SK-N-SH (cell line): ENCODE results near the gene CDO1. TPM values are rescaled to one million over a fixed set of nuclear protein-coding genes. Genes with fewer than 3 reads are reported as not detected.

ENCODE experiments used
- CTCF ChIA-PET: fragments of 300-600, 350-600 bp; formaldehyde crosslinking; extraction: SDS; loops from one replicate; lab custom pipeline; 2021; lab: Yijun Ruan, JAX
- POLR2A ChIA-PET: fragments of 350-600 bp; sonication (Branson Sonifier 250); formaldehyde crosslinking; extraction: SDS; loops from one replicate; lab custom pipeline; 2020; ENCODE audit warnings: antibody characterized with exemption, inconsistent platforms; lab: Yijun Ruan, JAX
- DNase-seq: peaks from one replicate; pipeline ENCODE4 v3.0.0; 2012
- H2AFZ ChIP-seq: fragments of 200-600 bp; sonication (generic); 2 replicates; pipeline ENCODE4 v1.8.1; 2016; ENCODE audit warnings: antibody characterized with exemption, mild to moderate bottlenecking, low read depth
- H3F3A ChIP-seq: fragments of 200-600 bp; sonication (generic); replicated peaks from 2 replicates; pipeline ENCODE3; 2016; ENCODE audit warnings: antibody characterized with exemption, mild to moderate bottlenecking; ENCODE audit not compliant: insufficient read depth
- H3K27ac ChIP-seq, 2 experiments: fragments of 200-500 bp in 1 of 2; fragments of 200-600 bp in 1 of 2; sonication (Bioruptor generic) in 1 of 2; sonication (generic), shearing (Covaris generic) in 1 of 2; 2 replicates each; pipeline versions ENCODE4 v1.5.1 to v1.6.1; 2014 to 2016; ENCODE audit warnings: low read depth in 2 of 2, inconsistent platforms in 1 of 2, low read length in 1 of 2, mild to moderate bottlenecking in 1 of 2, mixed read lengths in 1 of 2
- H3K27me3 ChIP-seq: fragments of 200-600 bp; sonication (generic), shearing (Covaris generic); 2 replicates; pipeline ENCODE4 v1.6.1; 2016; ENCODE audit warnings: mixed run types; ENCODE audit not compliant: insufficient read depth
- H3K36me3 ChIP-seq, 2 experiments: fragments of 200-500 bp in 1 of 2; fragments of 200-600 bp in 1 of 2; sonication (Bioruptor generic) in 1 of 2; sonication (generic) in 1 of 2; replicated peaks in 1 of 2; 2 replicates each; pipeline versions ENCODE3 to v1.5.1; 2014 to 2016; ENCODE audit warnings: low read length in 1 of 2, mild to moderate bottlenecking in 1 of 2; ENCODE audit not compliant: insufficient read depth in 2 of 2, control insufficient read depth in 1 of 2
- H3K4me1 ChIP-seq, 2 experiments: fragments of 200-500 bp in 1 of 2; fragments of 200-600 bp in 1 of 2; sonication (Bioruptor generic) in 1 of 2; sonication (generic), shearing (Covaris generic) in 1 of 2; 2 replicates each; pipeline versions ENCODE4 v1.5.1 to v1.6.1; 2014 to 2016; ENCODE audit warnings: low read depth in 1 of 2, low read length in 1 of 2, mixed run types in 1 of 2; ENCODE audit not compliant: insufficient read depth in 2 of 2, control insufficient read depth in 1 of 2
- H3K4me2 ChIP-seq: fragments of 200-600 bp; sonication (generic), shearing (Covaris generic); 2 replicates; pipeline ENCODE4 v1.6.1; 2017; ENCODE audit warnings: mixed run types
- H3K4me3 ChIP-seq, 2 experiments: fragments of 200-500 bp in 1 of 2; fragments of 200-600 bp in 1 of 2; sonication (Bioruptor generic) in 1 of 2; sonication (generic), shearing (Covaris generic) in 1 of 2; 2 replicates each; pipeline versions ENCODE4 v1.5.1 to v1.8.1; 2014 to 2016; ENCODE audit warnings: low read depth in 2 of 2, inconsistent platforms in 1 of 2, low read length in 1 of 2, mild to moderate bottlenecking in 1 of 2, mixed read lengths in 1 of 2, moderate library complexity in 1 of 2
- H3K79me2 ChIP-seq: fragments of 200-600 bp; sonication (generic); 2 replicates; pipeline ENCODE4 v1.8.1; 2017; ENCODE audit warnings: mild to moderate bottlenecking; ENCODE audit not compliant: insufficient read depth
- H3K9ac ChIP-seq: fragments of 200-600 bp; sonication (generic); 2 replicates; pipeline ENCODE4 v1.6.1; 2017; ENCODE audit warnings: mixed run types
- H3K9me2 ChIP-seq: fragments of 200-600 bp; sonication (generic); 2 replicates; pipeline ENCODE4 v1.6.1; 2017; ENCODE audit warnings: mixed run types
- H3K9me3 ChIP-seq: fragments of 200-600 bp; sonication (generic); 2 replicates; pipeline ENCODE4 v1.6.1; 2017; ENCODE audit warnings: mixed run types, mild to moderate bottlenecking, moderate library complexity
- H4K20me1 ChIP-seq: fragments of 200-600 bp; sonication (generic); 2 replicates; pipeline ENCODE4 v1.6.1; 2017; ENCODE audit warnings: mild to moderate bottlenecking, mixed run types; ENCODE audit not compliant: insufficient read depth
- CTCF ChIP-seq: fragments of 200-600 bp; sonication (generic); IDR thresholded peaks from 2 replicates; pipeline ENCODE4 v1.6.1; 2017; ENCODE audit warnings: antibody characterized with exemption, mild to moderate bottlenecking, moderate library complexity
- EZH2phosphoT487 ChIP-seq: fragments of 200-600 bp; sonication (generic); IDR thresholded peaks from 2 replicates; pipeline ENCODE4 v1.6.1; 2017; ENCODE audit warnings: low read depth, mixed run types, mild to moderate bottlenecking, antibody characterized with exemption, moderate library complexity, borderline replicate concordance
- GATA2 ChIP-seq: sonication (generic); formaldehyde crosslinking; IDR thresholded peaks from 2 replicates; pipeline ENCODE4 v1.5.0; 2020; ENCODE audit warnings: mild to moderate bottlenecking, missing genetic modification reagents
- JUND ChIP-seq: IDR thresholded peaks from 2 replicates; pipeline ENCODE4 v1.4.0; 2012
- NFIC ChIP-seq: IDR thresholded peaks from 2 replicates; pipeline ENCODE4 v1.4.0; 2012; ENCODE audit warnings: borderline replicate concordance
- POLR2AphosphoS5 ChIP-seq: IDR thresholded peaks from 2 replicates; pipeline ENCODE4 v1.6.1; 2012; ENCODE audit warnings: low read depth, low read length
- RAD21 ChIP-seq: IDR thresholded peaks from 2 replicates; pipeline ENCODE4 v1.6.1; 2012; ENCODE audit warnings: mild to moderate bottlenecking, low read length
- RCOR1 ChIP-seq: fragments of 150-350 bp; IDR thresholded peaks from 2 replicates; pipeline ENCODE4 v1.6.1; 2017; ENCODE audit warnings: antibody characterized with exemption, low read length
- RXRA ChIP-seq: IDR thresholded peaks from 2 replicates; pipeline ENCODE4 v1.4.0; 2012; ENCODE audit warnings: low read depth, mild to moderate bottlenecking, borderline replicate concordance
- TEAD4 ChIP-seq: IDR thresholded peaks from 2 replicates; pipeline ENCODE4 v1.4.0; 2012; ENCODE audit warnings: mild to moderate bottlenecking, borderline replicate concordance; ENCODE audit not compliant: insufficient read depth
- ZBTB33 ChIP-seq: IDR thresholded peaks from 2 replicates; pipeline ENCODE4 v1.4.0; 2012; ENCODE audit warnings: low read depth, borderline replicate concordance
- WGBS: methylation state at CpG from one replicate; pipeline ENCODE4 v1.1.6; 2017; ENCODE audit warnings: low lambda C conversion rate; 5-methylcytosine and 5-hydroxymethylcytosine counted together
- polyA plus RNA-seq, 3 experiments: library from polyadenylated mRNA; depleted of rRNA; stranded (reverse); fragments of >200 nt; gene quantifications; 2 replicates each; pipeline ENCODE4 v1.2.3, GENCODE V29; 2012

CDO1 gene
- polyA plus RNA-seq, 1 of the 3 experiments (the other 2 are of a cell fraction): 3.1 TPM

- ChIA-PET CTCF (no interaction called here), POLR2A (no interaction called here)
- H3K9ac ChIP-seq: no peak overlapping the region
- no peak for DNase-seq
- no peak overlapping the region for H3K4me2 ChIP-seq
- no peaks in the 10 kb centered on the region for H4K20me1 ChIP-seq
- no peak overlapping the region for H3K4me3 ChIP-seq
- H3K79me2 ChIP-seq: no peaks in the 10 kb centered on the region
- no peaks in the 10 kb centered on the region for H3K36me3 ChIP-seq
- H2AFZ ChIP-seq: no peak overlapping the region
- H3K27me3 ChIP-seq: no peaks in the 10 kb centered on the region
- no peaks in the 10 kb centered on the region; a peak in 2 of 4 replicates for H3K4me1 ChIP-seq
- no peak overlapping the region for H3K27ac ChIP-seq
- TF ChIP-seq RAD21 (no peak), RXRA (no peak), JUND (no peak), NFIC (no peak), ZBTB33 (no peak), RCOR1 (no peak), GATA2 (no peak), CTCF (no peak)
- no peaks in the 10 kb centered on the region for H3K9me3 ChIP-seq
- no peaks in the 10 kb centered on the region for H3K9me2 ChIP-seq
- WGBS: 85% methylated on average over 2 of the region's 2 CpGs
- H3F3A ChIP-seq: peaks cover 18% of the 10 kb centered on the region
Observed at GRCh38 chr5:115807654-115808052, 8.8 kb downstream of the CDO1 start.

- CTCF ChIA-PET: no interaction called here
Observed at GRCh38 chr5:115806986-115807653, 9.3 kb downstream of the CDO1 start.

More at GRCh38 chr5:115806986-115807653, 9.3 kb downstream of the CDO1 start:
- POLR2A ChIA-PET: no interaction called here
- H3K79me2 ChIP-seq: no peaks in the 10 kb centered on the region
- H3K4me3 ChIP-seq: no peak overlapping the region
- WGBS: 90% methylated on average over 2 of the region's 2 CpGs
- H3K27me3 ChIP-seq: no peaks in the 10 kb centered on the region
- H3K4me2 ChIP-seq: no peak overlapping the region
- no peak overlapping the region for H3K27ac ChIP-seq
- H3K9me2 ChIP-seq: no peaks in the 10 kb centered on the region
- H3K4me1 ChIP-seq: no peaks in the 10 kb centered on the region; a peak in 3 of 4 replicates
- no peak for TF ChIP-seq GATA2
- no peak for TF ChIP-seq POLR2AphosphoS5
- no peak for TF ChIP-seq TEAD4
- no peak for TF ChIP-seq EZH2phosphoT487
- TF ChIP-seq, all 33 proteins: peak for 0
- DNase-seq: no peak
- H3K36me3 ChIP-seq: no peaks in the 10 kb centered on the region
- H2AFZ ChIP-seq: no peak overlapping the region
- H4K20me1 ChIP-seq: no peaks in the 10 kb centered on the region
- no peak overlapping the region for H3K9ac ChIP-seq
- H3K9me3 ChIP-seq: no peaks in the 10 kb centered on the region
- peaks cover 18% of the 10 kb centered on the region for H3F3A ChIP-seq
